HG03135 (cell line): ENCODE measurements around the gene PRRX1.

Source experiments
- ATAC-seq: cut with Tn5 transposase; IDR thresholded peaks from one replicate; pipeline ENCODE4 v1.9.1; 2021; ENCODE audit warnings: mild to moderate bottlenecking, moderate library complexity; ENCODE audit not compliant: unreplicated experiment

PRRX1 gene

DNA sequence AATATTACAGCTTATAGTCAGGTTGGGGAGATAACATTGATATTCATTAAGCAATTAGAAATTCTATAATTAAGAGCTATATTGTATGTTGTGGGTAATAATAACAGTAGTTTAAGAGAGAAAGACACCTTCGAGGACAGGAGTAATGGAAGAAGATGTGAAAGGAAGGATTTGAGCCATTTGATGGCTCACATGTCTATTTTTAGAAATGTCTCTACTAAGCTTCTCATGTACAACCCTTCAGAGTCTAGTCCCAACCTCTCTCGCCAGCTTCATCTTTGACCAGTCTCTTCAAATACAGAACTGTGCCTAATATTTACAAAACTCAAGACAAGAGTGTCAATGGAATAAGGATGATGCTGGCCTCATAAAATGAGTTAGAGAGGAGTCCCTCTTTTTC, 95.1 kb downstream of the PRRX1 start:
- no peak for ATAC-seq

DNA sequence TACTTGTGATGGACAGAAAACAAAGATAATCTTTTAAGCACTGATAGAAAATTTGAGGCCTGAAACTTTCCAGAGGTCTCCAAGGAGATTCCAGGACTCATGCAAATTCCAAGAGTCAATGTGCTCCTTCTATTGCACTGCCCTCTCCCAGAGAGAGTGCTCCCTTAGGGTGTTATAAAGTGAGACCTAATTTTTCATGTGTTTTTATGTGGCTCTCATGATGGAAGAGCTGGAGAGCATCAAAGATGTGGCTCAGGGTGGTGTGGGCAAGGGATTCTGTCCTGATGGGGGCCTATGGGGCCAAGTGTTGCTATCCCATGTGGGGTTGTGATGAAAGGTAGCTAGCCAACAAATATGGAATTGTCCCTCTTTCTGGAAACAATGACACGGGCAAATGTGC, 101.3 kb downstream of the PRRX1 start:
- ATAC-seq: no peak

DNA sequence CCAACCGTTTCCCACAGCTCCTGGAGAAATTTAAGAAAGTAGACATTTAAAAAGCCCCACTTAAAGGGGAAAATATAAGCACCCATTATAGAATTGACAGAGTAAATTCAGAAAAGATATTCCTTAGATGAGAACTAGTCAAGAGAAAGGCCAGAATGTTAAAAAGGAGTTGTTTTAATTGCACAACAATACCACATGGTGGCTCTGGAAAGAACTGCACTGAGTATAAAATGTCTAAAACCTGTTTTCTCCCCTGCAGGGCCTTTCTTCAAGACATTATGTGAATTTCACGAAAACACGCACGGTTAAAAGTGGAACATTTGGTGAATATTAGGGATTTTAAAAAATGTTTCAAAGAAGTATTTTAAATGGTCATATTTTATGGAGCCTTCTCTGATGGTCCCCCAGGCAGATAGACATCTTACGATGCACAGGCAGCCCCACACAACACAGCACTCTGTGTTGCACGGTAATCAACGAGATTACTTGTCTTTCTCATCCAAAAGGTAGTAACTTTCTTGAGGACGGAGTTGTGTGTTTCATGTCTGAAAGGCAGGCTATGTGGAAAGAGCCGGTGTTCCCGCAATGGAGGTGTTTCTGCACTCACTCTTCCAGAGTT, 101.9 kb downstream of the PRRX1 start:
- ATAC-seq: no peak

DNA sequence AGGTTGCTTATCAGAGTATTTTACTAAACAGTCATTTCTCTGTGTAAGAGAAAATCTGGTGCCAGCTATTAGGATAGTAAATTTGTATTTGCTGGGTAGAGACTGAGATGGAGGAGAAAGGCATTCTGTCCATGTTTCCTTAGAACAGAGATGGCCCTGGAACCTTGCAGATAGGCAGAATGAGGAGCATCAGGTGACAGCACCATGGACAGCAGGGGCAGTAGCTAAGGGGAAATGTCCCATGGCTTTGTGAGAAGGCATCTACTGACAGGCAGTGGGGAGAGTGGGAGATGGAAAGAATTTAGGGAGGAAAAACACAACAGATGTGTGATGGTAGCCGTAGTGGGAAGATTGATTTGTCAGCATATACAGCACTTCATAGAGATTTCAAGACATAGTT, 105.0 kb downstream of the PRRX1 start:
- ATAC-seq: no peak

DNA sequence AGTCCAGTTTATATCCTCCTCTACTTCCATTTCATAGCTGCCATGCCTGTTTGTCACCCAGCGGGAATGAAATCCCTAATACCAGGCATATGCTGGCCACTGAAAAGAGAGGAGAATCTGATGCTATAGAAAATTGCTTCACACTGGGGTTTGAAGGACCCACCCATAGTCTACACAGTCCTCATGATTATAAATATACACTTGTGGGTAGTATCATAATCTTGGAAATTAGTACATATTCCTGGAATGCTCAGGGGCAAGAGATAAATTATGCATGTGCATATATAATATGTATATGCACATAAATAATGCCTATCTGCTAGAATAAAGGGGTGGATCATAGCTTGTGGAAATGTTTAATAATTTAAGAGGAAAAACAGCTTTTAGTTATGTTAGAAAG, 105.8 kb downstream of the PRRX1 start:
- no peak for ATAC-seq

DNA sequence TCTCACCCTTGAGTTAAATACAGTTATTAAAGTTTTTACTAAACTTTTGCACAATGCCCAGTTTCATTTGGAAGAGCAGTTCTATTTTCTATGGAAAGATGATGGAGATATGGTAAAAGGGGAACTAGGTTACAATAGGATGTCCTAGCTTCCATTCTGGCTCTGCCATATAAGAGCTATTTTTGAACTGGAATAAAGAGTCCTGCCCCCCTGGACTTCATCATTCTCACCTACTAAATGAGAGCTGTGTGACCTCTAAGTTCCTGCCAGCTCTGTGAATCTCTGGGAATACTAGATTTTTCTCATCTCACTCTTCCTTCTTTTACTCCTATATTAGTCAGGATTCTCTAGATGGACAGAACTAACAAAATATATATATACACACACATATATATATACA, 106.3 kb downstream of the PRRX1 start:
- no peak for ATAC-seq

DNA sequence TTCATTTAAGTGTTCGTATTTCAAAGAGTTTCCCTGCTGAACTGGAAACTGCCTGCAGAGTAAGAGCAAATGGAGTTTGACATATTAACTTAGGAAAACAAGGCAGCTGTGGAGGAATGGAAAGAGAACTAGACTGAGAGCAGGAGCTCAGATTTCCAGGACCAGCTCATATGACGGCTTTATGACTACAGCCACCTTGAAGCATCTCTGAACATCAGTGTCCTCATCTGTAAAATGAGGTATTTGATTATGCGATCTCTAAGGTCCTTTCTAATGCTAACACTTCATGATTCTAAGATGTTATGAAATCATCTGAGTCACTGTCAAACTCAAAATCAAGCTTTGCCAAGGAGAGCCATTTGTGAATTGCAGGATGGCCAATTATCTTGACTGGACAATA, 112.3 kb downstream of the PRRX1 start:
- ATAC-seq: no peak

DNA sequence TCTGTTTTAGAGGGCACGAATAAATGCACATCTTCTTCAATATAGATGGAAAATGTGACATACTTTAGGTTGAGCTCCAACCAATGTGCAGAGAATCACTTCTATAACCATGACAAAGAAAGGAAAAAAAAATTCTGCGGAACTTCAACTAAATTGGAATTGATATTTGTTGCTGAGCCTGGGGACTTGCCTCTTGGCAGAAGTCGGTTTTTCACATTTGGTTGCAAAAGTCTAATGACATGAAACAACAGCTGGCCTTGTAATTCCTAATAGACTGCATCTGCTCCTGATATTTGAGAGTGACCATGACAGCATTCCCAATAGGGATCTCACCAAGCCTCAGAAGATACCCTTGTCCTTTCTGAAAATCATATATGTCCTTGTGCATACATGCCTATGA, 112.8 kb downstream of the PRRX1 start:
- no peak for ATAC-seq
